ENCODE results near the gene MBOAT1. TPM values are rescaled to one million over a fixed set of nuclear protein-coding genes. Genes with fewer than 3 reads are reported as not detected.

The MBOAT1 gene
- total RNA-seq, 1 experiment from 2014 or later: 22.0 TPM

DNA sequence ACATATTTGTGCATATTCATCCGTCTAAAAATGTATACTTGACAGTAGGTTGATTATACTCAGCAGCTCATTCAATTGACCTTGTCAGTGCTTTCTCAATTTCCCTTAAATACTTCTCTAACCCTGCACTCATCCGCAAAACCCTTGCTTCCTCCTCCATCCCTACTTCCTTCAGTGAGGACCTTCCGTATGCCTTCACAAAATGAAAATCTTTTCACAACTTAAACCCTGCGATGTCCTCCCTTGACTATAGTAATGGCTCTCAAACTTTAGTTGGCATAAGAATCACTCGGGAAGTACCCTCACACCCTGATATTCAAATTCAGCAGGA, 5.2 kb downstream of the MBOAT1 start:
- H3K27me3 ChIP-seq (ENCODE audit: insufficient read depth, low read depth): no peaks in the 10 kb centered on the region
- no peak overlapping the region for H3K4me2 ChIP-seq
- H4K20me1 ChIP-seq (ENCODE audit: insufficient read depth): no peaks in the 10 kb centered on the region
- no peaks in the 10 kb centered on the region for H3K9me2 ChIP-seq (ENCODE audit: insufficient read depth)
- no peak overlapping the region for H3K27ac ChIP-seq
- CTCF ChIA-PET: no interaction called here
- no peak overlapping the region for H3K4me3 ChIP-seq
- intact Hi-C loops (cut with micrococcal nuclease; ENCODE audit: unreplicated experiment): no loop called here
- no peaks in the 10 kb centered on the region for H3K9me3 ChIP-seq (ENCODE audit: insufficient read depth, low read depth)
- H3K4me1 ChIP-seq (replicated peaks; ENCODE audit: insufficient read depth): peaks cover 8% of the 10 kb centered on the region
- H3F3A ChIP-seq (ENCODE audit: insufficient read depth, low read depth): peaks cover 12% of the 10 kb centered on the region; the same call in 1 of the 2 replicates
- no peak overlapping the region for H2AFZ ChIP-seq
- BruUV-seq (replicated peaks): no TSS peak
- H3K79me2 ChIP-seq (ENCODE audit: low read depth): no peaks in the 10 kb centered on the region
- TF ChIP-seq EZH2 (IDR thresholded peaks at IDR 0.05; ENCODE audit: low read depth): no peak
- TF ChIP-seq CTCF (conservative IDR thresholded peaks at IDR 0.05): no peak
- no peak for DNase-seq
- no peaks in the 10 kb centered on the region for H3K36me3 ChIP-seq (ENCODE audit: low read depth)
- POLR2A ChIA-PET (ENCODE audit: unreplicated experiment): no interaction called here

- H3K4me1 ChIP-seq (replicated peaks; ENCODE audit: insufficient read depth): peaks cover 16% of the 10 kb centered on the region
- H3K27ac ChIP-seq: no peak overlapping the region
Observed at GRCh38 chr6:20205722-20206161, 6.5 kb downstream of the MBOAT1 start.

GRCh38 chr6:20204512-20204894, 7.8 kb downstream of the MBOAT1 start:
- BruUV-seq (replicated peaks): no TSS peak
- Histone ChIP-seq H3K27ac (no peak overlapping the region), H3F3A (ENCODE audit: insufficient read depth, low read depth) (peaks cover 7% of the 10 kb centered on the region; the same call in 1 of the 2 replicates), H3K4me2 (no peak overlapping the region), H2AFZ (no peak overlapping the region), H3K4me1 (replicated peaks; ENCODE audit: insufficient read depth) (peaks cover 16% of the 10 kb centered on the region), H3K36me3 (ENCODE audit: low read depth) (no peaks in the 10 kb centered on the region), H3K79me2 (ENCODE audit: low read depth) (no peaks in the 10 kb centered on the region), H3K9me2 (ENCODE audit: insufficient read depth) (no peaks in the 10 kb centered on the region), H3K9me3 (ENCODE audit: insufficient read depth, low read depth) (no peaks in the 10 kb centered on the region), H3K4me3 (no peak overlapping the region), H4K20me1 (ENCODE audit: insufficient read depth) (no peaks in the 10 kb centered on the region), H3K27me3 (ENCODE audit: insufficient read depth, low read depth) (no peaks in the 10 kb centered on the region)
- TF ChIP-seq CTCF (conservative IDR thresholded peaks at IDR 0.05): no peak
- TF ChIP-seq EZH2 (IDR thresholded peaks at IDR 0.05; ENCODE audit: low read depth): no peak
- DNase-seq: no peak
- intact Hi-C loops (cut with micrococcal nuclease; ENCODE audit: unreplicated experiment): no loop called here
- POLR2A ChIA-PET (ENCODE audit: unreplicated experiment): interaction anchor here (0.6 kb wide), 1 partner anchor 9 kb away, joined by 4 read pairs; no protein-coding TSS in a partner anchor
- CTCF ChIA-PET: no interaction called here

More at GRCh38 chr6:20205722-20206161, 6.5 kb downstream of the MBOAT1 start:
- no peak overlapping the region for H3K4me3 ChIP-seq
- no peaks in the 10 kb centered on the region for H4K20me1 ChIP-seq (ENCODE audit: insufficient read depth)
- no TSS peak for BruUV-seq (replicated peaks)
- CTCF ChIA-PET: interaction anchor here (0.6 kb wide), 1 partner anchor 1224 kb away, joined by 6 read pairs; no protein-coding TSS in a partner anchor
- H3K27me3 ChIP-seq (ENCODE audit: insufficient read depth, low read depth): no peaks in the 10 kb centered on the region
- POLR2A ChIA-PET (ENCODE audit: unreplicated experiment): interaction anchor here (0.6 kb wide), 1 partner anchor 1893 kb away, joined by 14 read pairs; no protein-coding TSS in a partner anchor
- H3K9me2 ChIP-seq (ENCODE audit: insufficient read depth): no peaks in the 10 kb centered on the region
- peaks cover 10% of the 10 kb centered on the region; the same call in 1 of the 2 replicates for H3F3A ChIP-seq (ENCODE audit: insufficient read depth, low read depth)
- H2AFZ ChIP-seq: no peak overlapping the region
- no peaks in the 10 kb centered on the region for H3K36me3 ChIP-seq (ENCODE audit: low read depth)
- no peak overlapping the region for H3K4me2 ChIP-seq
- no peaks in the 10 kb centered on the region for H3K79me2 ChIP-seq (ENCODE audit: low read depth)
- intact Hi-C loops (cut with micrococcal nuclease; ENCODE audit: unreplicated experiment): no loop called here
- DNase-seq: no peak
- H3K9me3 ChIP-seq (ENCODE audit: insufficient read depth, low read depth): no peaks in the 10 kb centered on the region
- TF ChIP-seq EZH2 (IDR thresholded peaks at IDR 0.05; ENCODE audit: low read depth) (no peak), CTCF (conservative IDR thresholded peaks at IDR 0.05) (no peak)
